ENCODE results near the gene LSM11. TPM values are rescaled to one million over a fixed set of nuclear protein-coding genes. Genes with fewer than 3 reads are reported as not detected.
"Not testable (repeated sequence)": the region's sequence is repeated elsewhere in the genome, so short reads cannot be mapped to it uniquely, and the experiment has no call there.

The LSM11 gene
- polyA plus RNA-seq (2012; ENCODE audit: low read depth, missing spikeins), result 1.2 TPM

- 0 out of 2 replicates have a peak, but pooled peaks have one; percentile 33 for TF ChIP-seq POLR2A (IDR thresholded peaks at IDR 0.05; ENCODE audit: low read depth, low read length)
- no peak for TF ChIP-seq SPI1 (IDR thresholded peaks at IDR 0.05; ENCODE audit: low read depth, low read length)
- TF ChIP-seq TAF1 (IDR thresholded peaks at IDR 0.05; ENCODE audit: low read depth, low read length), result 0 out of 2 replicates have a peak, but pooled peaks have one; percentile 14
- TF ChIP-seq PAX5 (IDR thresholded peaks at IDR 0.05; ENCODE audit: insufficient read depth, low read length, severe bottlenecking), result peak; percentile 62
- DNase-seq (ENCODE audit: insufficient read length, low spot score) (peak; percentile 89), FAIRE-seq (peak; percentile 98)
Measured at GRCh38 chr5:157743163-157744050, at the start of gene LSM11. Gene LSM11 (plus strand): TSS chr5:157743712. CDS start chr5:157743751, 39 bp downstream.

GRCh38 chr5:157693816-157694215, 49.7 kb upstream of the LSM11 start:
- not testable (repeated sequence) for FAIRE-seq; DNase-seq (ENCODE audit: insufficient read length, low spot score)

DNA sequence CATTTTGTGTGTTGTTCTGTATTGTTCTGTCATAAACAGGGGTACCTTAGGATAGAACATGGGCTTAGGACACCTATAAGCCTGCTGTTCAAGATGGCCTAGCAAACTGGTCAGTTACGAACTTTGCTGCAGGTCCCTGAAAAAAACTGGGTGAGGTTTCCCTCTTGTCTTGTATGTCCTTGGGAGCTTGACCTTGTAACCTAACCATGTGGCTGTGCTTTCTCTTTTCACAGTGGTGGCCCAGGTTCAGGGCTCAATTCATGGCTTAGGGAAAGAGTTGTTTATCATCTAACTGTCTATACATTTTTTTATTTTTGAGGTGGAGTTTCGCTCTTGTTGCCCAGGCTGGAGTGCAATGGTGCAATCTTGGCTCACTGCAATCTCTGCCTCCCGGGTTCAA, 47.4 kb upstream of the LSM11 start:
- DNase-seq (ENCODE audit: insufficient read length, low spot score); FAIRE-seq: not testable (repeated sequence)

GRCh38 chr5:157698674-157699073, 44.8 kb upstream of the LSM11 start:
- not testable (repeated sequence) for DNase-seq (ENCODE audit: insufficient read length, low spot score); FAIRE-seq

DNA sequence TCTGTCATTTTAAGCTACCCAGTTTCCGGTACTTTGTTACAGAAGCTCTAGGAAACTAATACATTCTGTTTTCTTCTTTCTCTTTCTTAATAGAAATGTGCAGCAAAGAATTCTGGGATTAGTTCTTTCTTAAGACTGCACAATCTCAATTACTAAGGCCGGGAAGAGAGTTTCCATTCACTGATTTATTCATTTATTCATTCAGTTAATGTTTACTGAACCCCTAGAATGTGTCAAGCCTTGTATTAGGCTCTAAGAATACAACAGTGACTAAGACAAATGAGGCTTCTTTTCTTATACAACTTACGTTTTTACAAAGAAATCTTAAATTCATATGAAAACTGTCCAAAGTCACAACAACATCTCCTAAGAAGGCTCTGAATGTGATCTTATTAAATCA, 39.8 kb upstream of the LSM11 start:
- DNase-seq (ENCODE audit: insufficient read length, low spot score), result no peak
- FAIRE-seq, result no peak
- TF ChIP-seq POLR2A (IDR thresholded peaks at IDR 0.05; ENCODE audit: low read depth, low read length) (no peak), POU2F2 (IDR thresholded peaks at IDR 0.05; ENCODE audit: low read depth, low read length) (no peak), PAX5 (IDR thresholded peaks at IDR 0.05; ENCODE audit: insufficient read depth, low read length, severe bottlenecking) (no peak), POLR2AphosphoS5 (IDR thresholded peaks at IDR 0.05; ENCODE audit: low read depth, low read length) (no peak), TAF1 (IDR thresholded peaks at IDR 0.05; ENCODE audit: low read depth, low read length) (no peak), SPI1 (IDR thresholded peaks at IDR 0.05; ENCODE audit: low read depth, low read length) (no peak)

- no peak for TF ChIP-seq POLR2A (IDR thresholded peaks at IDR 0.05; ENCODE audit: low read depth, low read length)
- TF ChIP-seq POU2F2 (IDR thresholded peaks at IDR 0.05; ENCODE audit: low read depth, low read length), result no peak
- no peak for TF ChIP-seq POLR2AphosphoS5 (IDR thresholded peaks at IDR 0.05; ENCODE audit: low read depth, low read length)
- TF ChIP-seq TAF1 (IDR thresholded peaks at IDR 0.05; ENCODE audit: low read depth, low read length), result no peak
- no peak for TF ChIP-seq SPI1 (IDR thresholded peaks at IDR 0.05; ENCODE audit: low read depth, low read length)
- no peak for TF ChIP-seq PAX5 (IDR thresholded peaks at IDR 0.05; ENCODE audit: insufficient read depth, low read length, severe bottlenecking)
- DNase-seq (ENCODE audit: insufficient read length, low spot score) (no peak), FAIRE-seq (no peak)
Measured at GRCh38 chr5:157708866-157709265, 34.6 kb upstream of the LSM11 start.

DNA sequence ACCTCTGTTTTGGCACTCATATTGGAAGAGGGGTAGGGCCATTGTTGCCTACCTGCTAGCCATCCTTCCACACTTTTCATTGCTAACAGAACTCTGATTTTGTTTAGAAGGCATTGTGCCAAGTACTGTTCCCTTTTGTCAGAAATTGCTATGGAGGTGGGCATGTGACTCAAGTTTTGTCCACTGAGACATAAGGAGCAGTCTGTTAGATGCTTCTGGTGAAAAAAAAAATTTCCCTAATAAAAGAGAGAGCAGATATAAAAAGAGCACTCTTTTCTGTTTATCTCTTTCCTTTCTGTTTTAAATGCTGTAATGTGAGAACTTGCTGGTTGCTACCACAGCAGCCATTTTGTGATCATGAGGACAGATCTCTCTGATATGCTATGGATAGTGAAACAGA, 34.2 kb upstream of the LSM11 start:
- TF ChIP-seq POU2F2 (IDR thresholded peaks at IDR 0.05; ENCODE audit: low read depth, low read length), result no peak
- no peak for TF ChIP-seq POLR2A (IDR thresholded peaks at IDR 0.05; ENCODE audit: low read depth, low read length)
- no peak for TF ChIP-seq SPI1 (IDR thresholded peaks at IDR 0.05; ENCODE audit: low read depth, low read length)
- TF ChIP-seq TAF1 (IDR thresholded peaks at IDR 0.05; ENCODE audit: low read depth, low read length), result no peak
- no peak for TF ChIP-seq POLR2AphosphoS5 (IDR thresholded peaks at IDR 0.05; ENCODE audit: low read depth, low read length)
- no peak for TF ChIP-seq PAX5 (IDR thresholded peaks at IDR 0.05; ENCODE audit: insufficient read depth, low read length, severe bottlenecking)
- no peak for FAIRE-seq
- no peak for DNase-seq (ENCODE audit: insufficient read length, low spot score)

DNA sequence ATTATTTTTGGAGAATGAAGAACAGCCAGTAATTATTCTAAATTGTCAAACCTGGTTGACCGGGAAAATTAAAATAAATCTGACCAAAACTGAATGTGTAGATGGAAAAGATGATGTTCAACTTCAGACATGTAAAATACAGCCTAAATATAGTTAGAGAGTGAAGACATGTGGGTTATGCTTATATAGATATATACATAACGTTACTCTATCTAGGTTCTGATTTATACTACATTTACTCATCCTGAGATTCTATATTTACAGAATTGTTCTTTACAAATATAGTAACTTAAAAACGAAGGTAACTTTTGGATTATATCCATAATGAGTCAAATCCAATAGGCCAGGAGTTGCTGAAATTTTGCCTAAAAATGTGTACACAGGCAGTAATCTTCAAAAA, 33.1 kb upstream of the LSM11 start:
- FAIRE-seq (no peak), DNase-seq (ENCODE audit: insufficient read length, low spot score) (no peak)
- no peak for TF ChIP-seq TAF1 (IDR thresholded peaks at IDR 0.05; ENCODE audit: low read depth, low read length)
- no peak for TF ChIP-seq POLR2A (IDR thresholded peaks at IDR 0.05; ENCODE audit: low read depth, low read length)
- no peak for TF ChIP-seq POU2F2 (IDR thresholded peaks at IDR 0.05; ENCODE audit: low read depth, low read length)
- no peak for TF ChIP-seq PAX5 (IDR thresholded peaks at IDR 0.05; ENCODE audit: insufficient read depth, low read length, severe bottlenecking)
- no peak for TF ChIP-seq POLR2AphosphoS5 (IDR thresholded peaks at IDR 0.05; ENCODE audit: low read depth, low read length)
- no peak for TF ChIP-seq SPI1 (IDR thresholded peaks at IDR 0.05; ENCODE audit: low read depth, low read length)

DNA sequence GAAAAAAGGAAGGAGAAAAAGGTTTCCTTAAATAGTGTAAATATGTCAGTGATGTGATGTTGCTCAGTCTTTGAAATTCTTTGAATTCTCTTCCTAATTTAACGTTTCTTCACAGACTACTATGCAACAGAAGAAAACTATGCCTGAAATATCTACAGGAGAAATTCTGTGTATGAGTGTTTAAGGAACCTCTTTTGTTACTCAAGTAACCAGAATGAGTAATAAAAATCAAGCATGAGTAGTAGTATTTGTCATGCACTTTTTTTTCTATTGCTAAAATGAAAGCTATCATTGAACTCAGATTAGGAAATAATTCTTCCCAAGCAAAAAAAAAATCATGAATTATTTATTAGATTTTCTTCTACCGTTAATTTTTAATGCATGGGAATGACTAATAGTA, 32.6 kb upstream of the LSM11 start:
- TF ChIP-seq SPI1 (IDR thresholded peaks at IDR 0.05; ENCODE audit: low read depth, low read length) (no peak), POU2F2 (IDR thresholded peaks at IDR 0.05; ENCODE audit: low read depth, low read length) (no peak), POLR2AphosphoS5 (IDR thresholded peaks at IDR 0.05; ENCODE audit: low read depth, low read length) (no peak), PAX5 (IDR thresholded peaks at IDR 0.05; ENCODE audit: insufficient read depth, low read length, severe bottlenecking) (no peak), POLR2A (IDR thresholded peaks at IDR 0.05; ENCODE audit: low read depth, low read length) (no peak), TAF1 (IDR thresholded peaks at IDR 0.05; ENCODE audit: low read depth, low read length) (no peak)
- no peak for DNase-seq (ENCODE audit: insufficient read length, low spot score)
- no peak for FAIRE-seq

DNA sequence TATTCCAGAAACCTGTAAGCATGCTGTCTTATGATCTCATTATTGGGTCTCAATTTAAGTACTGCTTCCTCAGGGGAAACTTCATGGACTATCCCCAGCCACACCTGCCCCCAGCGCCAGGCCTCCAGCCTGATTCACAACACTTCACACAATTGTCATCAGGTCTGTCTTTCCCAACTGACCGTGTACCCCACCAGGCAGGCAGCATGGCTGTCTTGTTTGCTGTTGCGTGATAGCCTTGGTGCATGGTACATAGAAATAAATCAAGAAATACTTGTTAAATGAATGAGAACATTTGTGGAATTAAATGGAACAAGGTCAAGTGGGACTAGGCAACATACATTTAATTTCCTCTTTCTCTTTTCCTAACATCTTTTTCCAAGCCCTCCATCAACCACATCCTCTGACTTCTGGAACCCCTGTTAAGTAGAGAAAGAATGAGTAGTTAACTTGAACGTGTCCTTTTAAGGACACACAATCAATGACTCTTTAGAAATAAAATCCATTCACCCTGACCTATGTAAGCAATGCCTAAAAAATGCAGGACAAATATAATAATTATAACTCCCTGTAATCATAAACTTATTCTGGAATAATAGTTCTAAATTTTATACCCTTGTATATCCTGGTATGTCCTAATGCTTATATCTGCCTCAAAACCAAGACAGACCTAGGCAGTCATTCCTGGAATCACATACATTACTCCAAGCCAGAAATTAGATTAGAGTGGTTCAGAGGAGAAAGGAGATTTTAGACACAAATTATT, 29.5 kb upstream of the LSM11 start:
- no peak for FAIRE-seq
- TF ChIP-seq SPI1 (IDR thresholded peaks at IDR 0.05; ENCODE audit: low read depth, low read length), result no peak
- no peak for TF ChIP-seq POLR2A (IDR thresholded peaks at IDR 0.05; ENCODE audit: low read depth, low read length)
- no peak for TF ChIP-seq POLR2AphosphoS5 (IDR thresholded peaks at IDR 0.05; ENCODE audit: low read depth, low read length)
- no peak for TF ChIP-seq POU2F2 (IDR thresholded peaks at IDR 0.05; ENCODE audit: low read depth, low read length)
- TF ChIP-seq TAF1 (IDR thresholded peaks at IDR 0.05; ENCODE audit: low read depth, low read length), result no peak
- no peak for TF ChIP-seq PAX5 (IDR thresholded peaks at IDR 0.05; ENCODE audit: insufficient read depth, low read length, severe bottlenecking)
- no peak for DNase-seq (ENCODE audit: insufficient read length, low spot score)

All from GM12891 (cell line).